Thymus (tissue), 11 donors: ENCODE data around the gene CNTNAP5. TPM values are rescaled to one million over a fixed set of nuclear protein-coding genes. Genes with fewer than 3 reads are reported as not detected.

Experiments
- DNase-seq, 9 donors: peaks; one replicate each; pipeline ENCODE4 v3.0.0-alpha.2; 2013; ENCODE audit warnings: low spot score in 9 of 9, low read depth in 6 of 9, missing footprints in 1 of 9
- H3K27ac ChIP-seq, 2 donors: one replicate each; pipeline ENCODE4 v1.5.1; 2013; ENCODE audit warnings: control low read depth in 1 of 2, low read depth in 1 of 2, low read length in 1 of 2, mild to moderate bottlenecking in 1 of 2, moderate library complexity in 1 of 2
- H3K27me3 ChIP-seq, 2 donors: one replicate each; pipeline ENCODE4 v1.5.1; 2013; ENCODE audit warnings: low read length in 1 of 2; ENCODE audit not compliant: control insufficient read depth in 2 of 2, insufficient read depth in 1 of 2
- H3K36me3 ChIP-seq, 2 donors: one replicate each; pipeline ENCODE4 v1.5.1; 2013; ENCODE audit warnings: low read length in 1 of 2, mild to moderate bottlenecking in 1 of 2, moderate library complexity in 1 of 2; ENCODE audit not compliant: control insufficient read depth in 2 of 2, insufficient read depth in 2 of 2
- H3K4me1 ChIP-seq, 2 donors: one replicate each; pipeline ENCODE4 v1.5.1; 2013; ENCODE audit warnings: low read length in 2 of 2; ENCODE audit not compliant: control insufficient read depth in 2 of 2, insufficient read depth in 2 of 2
- H3K4me3 ChIP-seq, 2 donors: one replicate each; pipeline ENCODE4 v1.5.1; 2013; ENCODE audit warnings: low read length in 2 of 2, control low read depth in 1 of 2, mild to moderate bottlenecking in 1 of 2
- H3K9me3 ChIP-seq, 2 donors: one replicate each; pipeline ENCODE4 v1.5.1; 2013; ENCODE audit warnings: low read length in 1 of 2, mild to moderate bottlenecking in 1 of 2; ENCODE audit not compliant: control insufficient read depth in 2 of 2, insufficient read depth in 1 of 2
- WGBS: extraction: QIAGEN DNeasy Blood & Tissue Kit; methylation state at CpG from one replicate; pipeline ENCODE4 v1.1.7; 2013; 5-methylcytosine and 5-hydroxymethylcytosine counted together
- polyA plus RNA-seq: library from polyadenylated mRNA; stranded (reverse); fragments of 200-250 nt; gene quantifications from one replicate; pipeline ENCODE4 v1.2.3, GENCODE V29; 2013
- total RNA-seq: library from RNA; stranded (reverse); fragments of 120-200 nt; gene quantifications from one replicate; pipeline ENCODE4 v1.2.4, GENCODE V29; 2013
- donor health status: healthy.

Gene CNTNAP5
- total and polyA plus RNA-seq, 2 donors: 0.02 to 0.14 TPM

DNA sequence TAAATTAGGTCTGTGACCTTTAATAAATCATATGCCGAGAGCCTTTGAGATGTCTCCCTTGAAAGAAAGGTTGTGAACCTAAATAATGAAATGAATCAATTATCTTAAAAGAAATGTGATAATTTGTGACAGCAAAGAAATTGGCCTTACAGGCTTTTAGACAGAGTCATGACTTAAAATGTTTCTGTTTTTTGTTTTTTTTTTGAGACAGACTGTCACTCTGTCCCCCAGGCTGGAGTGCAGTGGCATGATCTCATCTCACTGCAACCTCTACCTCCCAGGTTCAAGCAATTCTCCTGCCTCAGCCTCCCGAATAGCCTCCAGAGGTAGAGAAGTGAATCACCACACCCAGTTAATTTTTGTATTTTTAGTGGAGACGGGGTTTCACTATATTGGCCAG lies 898.0 kb downstream of the CNTNAP5 start:
- no peaks in the 10 kb centered on the region for H3K36me3 ChIP-seq
- no peak overlapping the region for H3K4me3 ChIP-seq
- no peak overlapping the region for H3K27ac ChIP-seq
- H3K27me3 ChIP-seq: no peaks in the 10 kb centered on the region
- H3K9me3 ChIP-seq: no peaks in the 10 kb centered on the region
- H3K4me1 ChIP-seq: no peaks in the 10 kb centered on the region
- DNase-seq: no peak
- 96% methylated on average over 3 of the region's 3 CpGs for WGBS

DNA sequence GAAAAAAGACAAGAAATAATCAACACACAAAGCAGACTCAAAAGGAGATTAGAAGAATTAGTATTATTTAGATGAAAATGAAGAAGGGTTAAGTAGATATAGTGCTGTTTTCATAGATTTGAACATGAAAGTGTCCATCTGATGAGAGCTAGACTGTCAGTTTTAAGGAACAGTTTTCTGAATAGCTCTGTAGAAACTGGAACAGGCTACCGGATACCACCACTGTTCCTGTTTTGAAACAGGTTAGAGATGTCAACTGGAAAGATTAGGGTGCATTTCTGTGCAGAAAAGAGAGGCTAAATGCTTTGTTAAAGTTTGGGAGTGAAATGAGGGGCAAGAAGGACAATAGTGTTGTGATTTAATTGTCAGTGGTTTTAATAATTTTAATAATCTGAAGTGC lies 908.8 kb downstream of the CNTNAP5 start:
- H3K27me3 ChIP-seq: no peaks in the 10 kb centered on the region
- 71% methylated on average over 1 of the region's 1 CpG for WGBS
- H3K4me1 ChIP-seq: no peaks in the 10 kb centered on the region
- DNase-seq: no peak
- H3K36me3 ChIP-seq: no peaks in the 10 kb centered on the region
- no peak overlapping the region for H3K4me3 ChIP-seq
- H3K9me3 ChIP-seq: no peaks in the 10 kb centered on the region
- no peak overlapping the region for H3K27ac ChIP-seq

DNA sequence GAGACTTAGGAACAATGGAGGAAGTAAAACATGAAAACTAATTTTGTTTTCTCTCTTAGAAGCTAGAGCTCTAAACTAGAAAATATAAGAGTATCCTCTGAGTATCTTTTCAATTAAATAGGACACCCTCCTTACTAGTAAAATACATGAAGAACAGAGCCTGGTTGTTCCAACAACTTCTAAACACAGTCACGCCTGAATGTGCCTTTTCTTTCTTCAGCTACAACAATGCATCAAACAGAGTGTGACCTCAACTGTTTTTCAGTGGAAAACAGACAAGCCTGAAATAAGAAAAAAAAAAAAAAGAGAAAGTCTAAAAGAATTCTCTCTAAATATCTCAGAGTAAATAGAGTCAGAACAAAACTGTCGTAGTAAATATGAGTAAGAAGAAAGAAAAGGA lies 928.8 kb downstream of the CNTNAP5 start:
- Histone ChIP-seq H3K9me3 (no peaks in the 10 kb centered on the region), H3K4me1 (no peaks in the 10 kb centered on the region), H3K4me3 (no peak overlapping the region), H3K36me3 (no peaks in the 10 kb centered on the region), H3K27me3 (no peaks in the 10 kb centered on the region), H3K27ac (no peak overlapping the region)
- no peak for DNase-seq
- 90% methylated on average over 2 of the region's 2 CpGs for WGBS

DNA sequence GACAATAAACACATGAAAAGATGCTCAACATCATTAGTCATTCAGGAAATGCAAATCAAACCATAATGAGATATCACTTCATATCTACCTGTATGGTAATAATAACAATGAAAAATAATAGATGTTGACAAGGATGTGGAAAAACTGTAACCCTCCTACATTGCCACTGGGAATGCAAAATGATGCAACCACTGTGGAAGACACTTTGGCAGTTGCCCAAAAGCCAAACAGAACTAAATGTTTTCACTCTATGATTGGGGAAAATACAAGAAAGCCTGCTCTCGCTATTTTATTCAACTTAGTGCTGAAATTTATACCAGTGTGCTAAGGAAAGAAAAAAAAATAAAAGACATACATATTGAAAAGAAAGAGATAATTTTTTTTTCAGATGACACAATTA lies 934.5 kb downstream of the CNTNAP5 start:
- DNase-seq: no peak
- WGBS: 89% methylated on average over 1 of the region's 1 CpG
- Histone ChIP-seq H3K4me3 (no peak overlapping the region), H3K4me1 (no peaks in the 10 kb centered on the region), H3K9me3 (no peaks in the 10 kb centered on the region), H3K27ac (no peak overlapping the region), H3K27me3 (no peaks in the 10 kb centered on the region), H3K36me3 (no peaks in the 10 kb centered on the region)

DNA sequence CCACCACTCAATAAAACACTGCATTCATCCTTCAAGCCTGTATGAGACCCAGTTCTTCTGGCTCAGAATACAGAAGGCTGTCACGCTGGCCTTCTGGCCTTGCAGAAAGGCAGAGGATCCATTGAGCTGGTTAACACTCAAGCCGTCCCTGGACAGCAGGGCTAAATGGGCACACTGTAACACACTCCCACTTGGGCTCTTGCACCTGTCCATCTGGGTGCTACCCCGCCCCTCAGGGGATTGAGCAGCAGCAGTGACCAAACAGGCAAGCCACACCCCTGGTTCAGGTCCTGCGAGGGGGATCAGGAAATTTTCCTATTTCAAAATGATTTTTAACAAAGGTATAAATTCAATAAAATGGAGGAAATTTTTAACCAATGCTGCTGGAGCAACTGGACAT lies 936.0 kb downstream of the CNTNAP5 start:
- no peak overlapping the region for H3K27ac ChIP-seq
- 90% methylated on average over 4 of the region's 4 CpGs for WGBS
- H3K4me3 ChIP-seq: no peak overlapping the region
- no peaks in the 10 kb centered on the region for H3K27me3 ChIP-seq
- no peaks in the 10 kb centered on the region for H3K9me3 ChIP-seq
- DNase-seq: no peak
- H3K4me1 ChIP-seq: no peaks in the 10 kb centered on the region
- H3K36me3 ChIP-seq: no peaks in the 10 kb centered on the region
